Measurements from ENCODE around the gene TM4SF5. TPM values are rescaled to one million over a fixed set of nuclear protein-coding genes. Genes with fewer than 3 reads are reported as not detected.

TM4SF5 gene
- not detected for total RNA-seq

- H3K4me1 Mint-ChIP-seq = peaks cover 6% of the 10 kb centered on the region
- H3K4me3 Mint-ChIP-seq = no peak within 1 kb of the TSS
- H3K27ac Mint-ChIP-seq = peak within 1 kb of the TSS; percentile 41
- H3K27me3 Mint-ChIP-seq = peaks cover 14% of the 10 kb centered on the region
- peak; percentile 65 for ATAC-seq (replicated peaks)
- no peaks in the 10 kb centered on the region for H3K9me3 Mint-ChIP-seq
- no peaks in the 10 kb centered on the region for H3K36me3 Mint-ChIP-seq (ENCODE audit: low read depth)
Observed at GRCh38 chr17:4771519-4772234, at the start of gene TM4SF5. Gene TM4SF5, plus strand, starts transcription at chr17:4771886. Its CDS starts 37 bp downstream, at chr17:4771923.

GRCh38 chr17:4722678-4723240 lies 48.9 kb upstream of the TM4SF5 start:
- Mint-ChIP-seq H3K9me3 (no peaks in the 10 kb centered on the region), H3K36me3 (ENCODE audit: low read depth) (peaks cover 43% of the 10 kb centered on the region), H3K27ac (no peak overlapping the region), H3K27me3 (no peaks in the 10 kb centered on the region), H3K4me1 (peaks cover 8% of the 10 kb centered on the region), H3K4me3 (no peak overlapping the region)
- no peak for ATAC-seq (replicated peaks)

- Mint-ChIP-seq H3K9me3 (no peaks in the 10 kb centered on the region), H3K4me1 (peaks cover 12% of the 10 kb centered on the region), H3K27ac (no peak overlapping the region), H3K36me3 (ENCODE audit: low read depth) (peaks cover 24% of the 10 kb centered on the region), H3K4me3 (no peak overlapping the region), H3K27me3 (no peaks in the 10 kb centered on the region)
- no peak for ATAC-seq (replicated peaks)
Observed at GRCh38 chr17:4724650-4725049, 47.0 kb upstream of the TM4SF5 start.

- no peak for ATAC-seq (replicated peaks)
- H3K4me3 Mint-ChIP-seq = no peak overlapping the region
- no peaks in the 10 kb centered on the region for H3K27me3 Mint-ChIP-seq
- peaks cover 17% of the 10 kb centered on the region for H3K4me1 Mint-ChIP-seq
- H3K36me3 Mint-ChIP-seq (ENCODE audit: low read depth) = peaks cover 13% of the 10 kb centered on the region
- H3K9me3 Mint-ChIP-seq = no peaks in the 10 kb centered on the region
- H3K27ac Mint-ChIP-seq = peak overlapping the region; percentile 5
Observed at GRCh38 chr17:4725646-4726310, 45.9 kb upstream of the TM4SF5 start.

- Mint-ChIP-seq H3K27me3 (no peaks in the 10 kb centered on the region), H3K36me3 (ENCODE audit: low read depth) (peaks cover 13% of the 10 kb centered on the region), H3K4me3 (peak overlapping the region; percentile 61), H3K4me1 (peaks cover 17% of the 10 kb centered on the region), H3K27ac (peak overlapping the region; percentile 72), H3K9me3 (no peaks in the 10 kb centered on the region)
- peak; percentile 63 for ATAC-seq (replicated peaks)
Observed at GRCh38 chr17:4728124-4728523, 43.6 kb upstream of the TM4SF5 start.

- Mint-ChIP-seq H3K9me3 (no peaks in the 10 kb centered on the region), H3K27ac (peak overlapping the region; percentile 75), H3K36me3 (ENCODE audit: low read depth) (peaks cover 19% of the 10 kb centered on the region), H3K27me3 (no peaks in the 10 kb centered on the region), H3K4me3 (peak overlapping the region; percentile 95), H3K4me1 (peaks cover 15% of the 10 kb centered on the region)
- ATAC-seq (replicated peaks) = no peak
Observed at GRCh38 chr17:4733073-4733531, 38.6 kb upstream of the TM4SF5 start.

GRCh38 chr17:4734857-4735475 lies 36.7 kb upstream of the TM4SF5 start:
- Mint-ChIP-seq H3K4me3 (no peak overlapping the region), H3K9me3 (no peaks in the 10 kb centered on the region), H3K27me3 (peaks cover under 1% of the 10 kb centered on the region), H3K36me3 (ENCODE audit: low read depth) (peaks cover 19% of the 10 kb centered on the region), H3K4me1 (peaks cover 21% of the 10 kb centered on the region), H3K27ac (no peak overlapping the region)
- ATAC-seq (replicated peaks) = no peak

GRCh38 chr17:4735876-4736651 lies 35.6 kb upstream of the TM4SF5 start:
- no peak for ATAC-seq (replicated peaks)
- Mint-ChIP-seq H3K4me3 (no peak overlapping the region), H3K27ac (peak overlapping the region; percentile 3)

GRCh38 chr17:4738136-4739121 lies 33.3 kb upstream of the TM4SF5 start:
- peaks cover 10% of the 10 kb centered on the region for H3K27me3 Mint-ChIP-seq
- no peaks in the 10 kb centered on the region for H3K9me3 Mint-ChIP-seq
- peak overlapping the region; percentile 85 for H3K4me3 Mint-ChIP-seq
- H3K36me3 Mint-ChIP-seq (ENCODE audit: low read depth) = peaks cover 3% of the 10 kb centered on the region
- peak overlapping the region; percentile 68 for H3K27ac Mint-ChIP-seq
- H3K4me1 Mint-ChIP-seq = peaks cover 22% of the 10 kb centered on the region
- peak; percentile 18 for ATAC-seq (replicated peaks)

More at GRCh38 chr17:4735876-4736651, 35.6 kb upstream of the TM4SF5 start:
- Mint-ChIP-seq H3K27me3 (peaks cover 8% of the 10 kb centered on the region), H3K36me3 (ENCODE audit: low read depth) (peaks cover 18% of the 10 kb centered on the region), H3K4me1 (peaks cover 22% of the 10 kb centered on the region), H3K9me3 (no peaks in the 10 kb centered on the region)

GRCh38 chr17:4739122-4740024 lies 32.3 kb upstream of the TM4SF5 start, which contains the start of the genes CXCL16 and ZMYND15:
Gene CXCL16, minus strand, starts transcription at chr17:4739928. Its CDS starts 589 bp downstream, at chr17:4739339.
Gene ZMYND15, plus strand, starts transcription at chr17:4739833. Its CDS starts 716 bp downstream, at chr17:4740549.
- peaks cover 10% of the 10 kb centered on the region for H3K27me3 Mint-ChIP-seq
- peak; percentile 76 for ATAC-seq (replicated peaks)
- peak within 1 kb of the TSS; percentile 85 for H3K4me3 Mint-ChIP-seq
- H3K4me1 Mint-ChIP-seq = peaks cover 20% of the 10 kb centered on the region
- no peaks in the 10 kb centered on the region for H3K9me3 Mint-ChIP-seq
- H3K27ac Mint-ChIP-seq = peak within 1 kb of the TSS; percentile 68
- no peaks in the 10 kb centered on the region for H3K36me3 Mint-ChIP-seq (ENCODE audit: low read depth)

GRCh38 chr17:4740025-4740351 lies 31.7 kb upstream of the TM4SF5 start:
- peak overlapping the region; percentile 60 for H3K27ac Mint-ChIP-seq
- no peaks in the 10 kb centered on the region for H3K9me3 Mint-ChIP-seq
- no peak for ATAC-seq (replicated peaks)
- peaks cover 10% of the 10 kb centered on the region for H3K27me3 Mint-ChIP-seq
- peak overlapping the region; percentile 79 for H3K4me3 Mint-ChIP-seq
- peaks cover 18% of the 10 kb centered on the region for H3K4me1 Mint-ChIP-seq
- H3K36me3 Mint-ChIP-seq (ENCODE audit: low read depth) = no peaks in the 10 kb centered on the region

- peaks cover 18% of the 10 kb centered on the region for H3K4me1 Mint-ChIP-seq
- no peaks in the 10 kb centered on the region for H3K9me3 Mint-ChIP-seq
- no peaks in the 10 kb centered on the region for H3K36me3 Mint-ChIP-seq (ENCODE audit: low read depth)
- H3K4me3 Mint-ChIP-seq = peak overlapping the region; percentile 79
- H3K27ac Mint-ChIP-seq = peak overlapping the region; percentile 60
- H3K27me3 Mint-ChIP-seq = peaks cover 10% of the 10 kb centered on the region
- ATAC-seq (replicated peaks) = no peak
Observed at GRCh38 chr17:4740584-4740983, 31.1 kb upstream of the TM4SF5 start.

Measured in activated T-helper 17 cell treated with anti-CD3 and anti-CD28 coated beads, Interleukin-2, amount 50 U/mL, for 72 hours (primary cell).